ENCODE measurements around the gene VTI1A.

GRCh38 chr10:112429147-112429546, 17.9 kb upstream of the VTI1A start:
- TF ChIP-seq CTCF (conservative IDR thresholded peaks at IDR 0.05; ENCODE audit: low read depth, low read length) (no peak), RAD21 (IDR thresholded peaks at IDR 0.05; ENCODE audit: low read length) (no peak), BHLHE40 (IDR thresholded peaks at IDR 0.05; ENCODE audit: low read depth, low read length) (no peak), SMC3 (IDR thresholded peaks at IDR 0.05; ENCODE audit: low read depth, low read length) (no peak)

All from IMR-90 (cell line).